Common myeloid progenitor, CD34-positive (primary cell): ENCODE data around the gene IMP4.

Experiments used
- CTCF ChIA-PET: fragments of 350-600 bp; sonication (Branson Sonifier 250); formaldehyde crosslinking; loops from one replicate; lab custom pipeline; 2021; ENCODE audit warnings: antibody characterized with exemption; lab: Charles Lee
- POLR2A ChIA-PET: fragments of 350-600 bp; sonication (Branson Sonifier 250); formaldehyde crosslinking; loops from one replicate; lab custom pipeline; 2021; ENCODE audit warnings: antibody characterized with exemption; lab: Charles Lee
- DNase-seq, 3 donors: peaks; one replicate each; pipeline versions ENCODE4 v3.0.0 to v3.0.0-alpha.2; 2013
- H3K27ac ChIP-seq, 2 experiments: 1 replicate in 1 of 2; 2 replicates in 1 of 2; pipeline ENCODE4 v1.7.0; 2013; ENCODE audit warnings: inconsistent platforms in 2 of 2, low read length in 2 of 2, mild to moderate bottlenecking in 2 of 2, low read depth in 1 of 2, moderate library complexity in 1 of 2; ENCODE audit not compliant: severe bottlenecking in 2 of 2, insufficient read depth in 1 of 2, poor library complexity in 1 of 2
- H3K27me3 ChIP-seq, 5 experiments: replicated peaks in 2 of 5; 1 replicate in 3 of 5; 2 replicates in 2 of 5; pipeline versions ENCODE4 v1.6.1 to v1.7.0; 2013; ENCODE audit warnings: low read length in 4 of 5, mild to moderate bottlenecking in 2 of 5, moderate library complexity in 2 of 5, inconsistent platforms in 1 of 5; ENCODE audit not compliant: insufficient read depth in 5 of 5, control insufficient read depth in 4 of 5
- H3K36me3 ChIP-seq, 4 experiments: 1 replicate in 2 of 4; 2 replicates in 2 of 4; pipeline versions ENCODE4 v1.6.1 to v1.7.0; 2013; ENCODE audit warnings: low read length in 3 of 4, control low read depth in 1 of 4, mild to moderate bottlenecking in 1 of 4; ENCODE audit not compliant: control insufficient read depth in 4 of 4, insufficient read depth in 4 of 4
- H3K4me1 ChIP-seq, 4 experiments: 1 replicate in 3 of 4; 2 replicates in 1 of 4; pipeline versions ENCODE4 v1.6.1 to v1.7.1; 2013; ENCODE audit warnings: low read length in 3 of 4, mild to moderate bottlenecking in 3 of 4, control low read depth in 1 of 4, inconsistent platforms in 1 of 4, moderate library complexity in 1 of 4; ENCODE audit not compliant: control insufficient read depth in 4 of 4, insufficient read depth in 4 of 4; ENCODE audit errors: control extremely low read depth in 1 of 4
- H3K4me3 ChIP-seq, 7 experiments: 1 replicate in 4 of 7; 2 replicates in 3 of 7; pipeline versions ENCODE4 v1.5.1 to v1.7.0; 2013; ENCODE audit warnings: mild to moderate bottlenecking in 7 of 7, low read length in 6 of 7, moderate library complexity in 6 of 7, inconsistent platforms in 2 of 7, low read depth in 2 of 7, control low read depth in 1 of 7; ENCODE audit not compliant: insufficient read depth in 4 of 7, control insufficient read depth in 1 of 7; ENCODE audit errors: extremely low read depth in 1 of 7
- H3K9me3 ChIP-seq, 5 experiments: 1 replicate in 4 of 5; 2 replicates in 1 of 5; pipeline versions ENCODE4 v1.6.1 to v1.7.1; 2013; ENCODE audit warnings: low read length in 4 of 5, mild to moderate bottlenecking in 2 of 5, inconsistent platforms in 1 of 5, low read depth in 1 of 5, moderate library complexity in 1 of 5; ENCODE audit not compliant: control insufficient read depth in 4 of 5, insufficient read depth in 2 of 5; ENCODE audit errors: control extremely low read depth in 1 of 5
- WGBS: methylation state at CpG from one replicate; pipeline ENCODE4 v1.1.5; 2013; ENCODE audit not compliant: insufficient coverage; 5-methylcytosine and 5-hydroxymethylcytosine counted together

Gene IMP4

DNA sequence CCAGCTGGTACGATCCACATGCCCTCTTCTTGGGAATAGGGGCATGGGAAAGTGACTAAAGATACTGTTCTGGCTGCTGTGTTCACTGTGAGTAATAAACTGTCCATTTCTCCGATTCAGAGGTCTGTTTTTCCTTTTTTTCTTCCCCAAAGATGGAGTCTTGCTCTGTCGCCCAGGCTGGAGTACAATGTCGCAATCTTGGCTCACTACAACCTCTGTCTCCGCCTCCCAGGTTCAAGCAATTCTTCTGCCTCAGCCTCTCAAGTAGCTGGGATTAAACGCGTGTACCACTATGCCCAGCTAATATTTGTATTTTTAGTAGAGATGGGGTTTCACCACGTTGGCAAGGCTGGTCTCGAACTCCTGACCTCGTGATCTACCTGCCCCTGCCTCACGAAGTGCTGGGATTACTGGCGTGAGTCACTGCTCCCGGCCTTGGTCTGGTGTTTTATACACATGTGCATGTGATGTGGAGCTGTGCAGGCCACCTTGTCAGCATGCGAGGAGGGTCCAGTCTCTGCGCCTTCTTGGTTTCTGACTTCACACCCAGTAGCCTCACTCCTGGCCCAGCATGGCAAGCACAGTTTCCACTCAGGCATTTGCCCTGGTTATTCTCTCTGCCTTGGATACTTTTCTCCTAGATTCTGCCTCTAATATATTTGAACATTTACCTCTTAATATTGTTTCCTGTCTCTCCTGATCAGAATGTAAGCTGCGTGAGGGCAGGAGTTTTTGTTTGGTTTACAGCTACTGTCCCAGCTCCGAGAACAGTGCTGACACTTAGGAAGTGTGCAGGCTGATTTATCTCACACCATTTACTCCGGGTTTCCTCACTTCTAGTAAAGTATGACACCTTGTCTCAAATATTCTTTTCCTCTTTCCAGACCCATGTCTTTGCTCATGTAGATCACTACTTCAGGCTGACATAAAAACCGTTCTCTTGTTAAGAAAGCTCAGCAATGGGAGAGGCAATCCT is 32.9 kb downstream of the IMP4 start:
- Histone ChIP-seq H3K4me1 (peaks cover 0 to 35% (median 28%) of the 10 kb centered on the region in 4 experiments), H3K4me3 (no peak overlapping the region), H3K36me3 (peaks cover 2 to 14% (median 8%) of the 10 kb centered on the region in 4 experiments), H3K27me3 (no peaks in the 10 kb centered on the region), H3K9me3 (no peaks in the 10 kb centered on the region), H3K27ac (no peak overlapping the region)
- CTCF ChIA-PET, result interaction anchor here (3.3 kb wide), 1 partner anchor 14 kb away, joined by 18 read pairs; no protein-coding TSS in a partner anchor
- no peak for DNase-seq
- POLR2A ChIA-PET, result no interaction called here
- 100% methylated on average over 17 of the region's 19 CpGs for WGBS

DNA sequence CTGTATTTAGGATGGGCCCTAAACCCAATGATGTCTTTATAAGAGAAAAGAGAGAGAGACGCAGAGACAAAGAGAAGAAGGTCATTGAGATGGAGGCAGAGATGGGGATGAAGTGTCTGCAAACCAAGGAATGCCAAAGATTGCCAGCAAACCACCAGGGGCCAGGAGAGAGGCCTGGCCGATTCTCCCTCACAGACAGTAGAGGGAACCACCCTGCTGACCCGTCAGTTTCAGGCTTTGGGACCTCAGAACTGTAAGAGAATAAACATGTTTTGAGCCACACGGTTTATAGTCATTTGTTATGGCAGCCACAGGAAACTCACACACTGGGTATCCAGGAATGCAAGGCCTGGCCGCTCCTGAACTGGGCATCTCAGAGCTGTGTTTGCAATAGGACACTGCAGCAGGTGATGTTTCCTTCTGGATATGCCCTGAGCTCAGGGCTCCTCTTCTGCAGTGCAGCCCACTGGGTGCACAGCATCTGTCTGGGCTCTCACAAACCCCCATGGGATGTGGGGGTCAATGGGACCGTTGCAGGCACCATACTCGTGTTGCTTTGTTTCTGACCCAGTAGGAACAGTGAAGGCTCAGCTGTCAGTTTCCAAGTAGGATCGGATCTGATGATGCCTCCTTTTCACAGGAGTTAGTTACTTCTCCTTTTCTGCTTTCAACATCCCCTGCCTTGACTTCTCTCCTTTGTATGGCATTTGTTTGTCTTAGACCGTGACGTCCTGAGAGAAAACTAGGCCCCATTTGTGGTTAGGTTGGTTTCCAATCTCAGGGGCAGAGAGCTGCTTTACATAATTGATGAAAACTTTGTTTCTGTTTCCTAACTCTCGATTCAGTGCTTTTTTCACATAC is 34.0 kb downstream of the IMP4 start:
- POLR2A ChIA-PET, result no interaction called here
- H3K9me3 ChIP-seq, result no peaks in the 10 kb centered on the region
- no peaks in the 10 kb centered on the region for H3K27me3 ChIP-seq
- no peak overlapping the region for H3K27ac ChIP-seq
- DNase-seq, result no peak
- WGBS, result 82% methylated on average over 8 of the region's 11 CpGs
- H3K36me3 ChIP-seq, result peaks cover 2 to 15% (median 9%) of the 10 kb centered on the region in 4 experiments
- H3K4me3 ChIP-seq, result no peak overlapping the region
- peaks cover 0 to 27% (median 18%) of the 10 kb centered on the region in 4 experiments for H3K4me1 ChIP-seq
- CTCF ChIA-PET, result interaction anchor here (1.4 kb wide), 2 partner anchors 14 to 23 kb away, joined by 4 read pairs; no protein-coding TSS in a partner anchor

DNA sequence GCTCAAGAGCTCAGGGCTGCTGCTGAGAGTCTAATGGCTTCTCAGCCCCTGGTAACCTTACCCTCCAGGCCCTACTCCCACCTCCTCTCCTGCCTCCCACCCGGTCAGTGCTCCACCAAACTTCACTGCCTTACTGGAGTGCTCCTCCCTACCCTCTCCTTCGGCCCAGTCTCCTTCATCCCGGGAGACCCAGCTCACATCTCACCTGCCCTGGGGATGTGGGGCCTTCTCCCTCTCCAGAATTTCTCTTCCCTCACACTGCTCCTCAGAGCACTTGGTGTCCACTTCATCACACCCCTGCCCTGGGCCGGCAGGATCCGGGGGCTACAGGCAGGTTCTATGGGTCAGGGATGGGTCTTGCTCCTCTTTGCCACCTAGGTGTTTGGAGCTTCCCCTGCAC is 34.8 kb downstream of the IMP4 start:
- CTCF ChIA-PET, result interaction anchor here (0.7 to 1.4 kb wide), 3 partner anchors 9 to 24 kb away, joined by 4 read pairs; no protein-coding TSS in a partner anchor
- 98% methylated on average over 5 of the region's 5 CpGs for WGBS
- H3K4me1 ChIP-seq, result peaks cover 0 to 20% (median 12%) of the 10 kb centered on the region in 4 experiments

DNA sequence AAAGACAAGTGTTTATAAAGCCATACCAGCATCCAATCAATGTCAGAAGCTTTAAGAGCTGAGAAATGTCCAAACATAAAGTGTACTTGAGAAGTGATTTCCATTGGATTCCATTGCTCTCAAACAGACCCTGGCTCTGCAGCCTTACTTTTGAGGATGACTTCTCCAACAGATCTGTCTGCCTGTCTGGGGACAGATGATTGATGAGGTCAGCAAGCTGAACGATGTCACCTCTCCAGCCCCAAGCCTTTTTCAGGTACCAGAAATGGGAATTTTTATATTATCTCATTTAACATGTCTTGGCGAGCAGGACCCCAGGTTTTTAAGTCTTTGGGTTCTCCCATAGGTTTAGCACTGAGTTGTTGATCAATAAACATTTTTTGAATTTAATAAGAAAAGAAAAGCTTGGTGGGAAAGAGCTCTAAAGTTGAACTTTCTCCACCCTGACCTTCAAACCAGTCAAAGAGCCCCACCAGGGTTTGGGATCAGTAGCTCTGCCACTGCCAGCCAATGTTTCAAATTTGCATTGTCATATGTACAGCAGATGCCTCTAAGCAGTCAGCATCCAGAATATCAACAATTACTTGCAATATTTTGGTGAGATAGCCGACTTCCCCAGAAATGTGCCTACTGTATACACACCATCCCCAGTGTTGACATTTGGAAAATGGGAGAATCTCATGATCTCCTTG is 35.7 kb downstream of the IMP4 start:
- Histone ChIP-seq H3K9me3 (no peaks in the 10 kb centered on the region), H3K4me1 (peaks cover 0 to 11% (median 4%) of the 10 kb centered on the region in 4 experiments), H3K27ac (no peak overlapping the region), H3K36me3 (peaks cover 2 to 17% (median 9%) of the 10 kb centered on the region in 4 experiments), H3K27me3 (no peaks in the 10 kb centered on the region), H3K4me3 (no peak overlapping the region)
- DNase-seq, result no peak
- POLR2A ChIA-PET, result no interaction called here
- WGBS, result 92% methylated on average over 2 of the region's 3 CpGs
- CTCF ChIA-PET, result interaction anchor here (1.5 to 1.6 kb wide), 2 partner anchors 11 to 26 kb away, joined by 3 to 4 read pairs; no protein-coding TSS in a partner anchor

More for the DNA sequence above, 34.8 kb downstream of the IMP4 start:
- Histone ChIP-seq H3K4me3 (no peak overlapping the region), H3K27me3 (no peaks in the 10 kb centered on the region), H3K27ac (no peak overlapping the region), H3K36me3 (peaks cover 2 to 17% (median 9%) of the 10 kb centered on the region in 4 experiments), H3K9me3 (no peaks in the 10 kb centered on the region)
- no peak for DNase-seq
- POLR2A ChIA-PET, result no interaction called here

DNA sequence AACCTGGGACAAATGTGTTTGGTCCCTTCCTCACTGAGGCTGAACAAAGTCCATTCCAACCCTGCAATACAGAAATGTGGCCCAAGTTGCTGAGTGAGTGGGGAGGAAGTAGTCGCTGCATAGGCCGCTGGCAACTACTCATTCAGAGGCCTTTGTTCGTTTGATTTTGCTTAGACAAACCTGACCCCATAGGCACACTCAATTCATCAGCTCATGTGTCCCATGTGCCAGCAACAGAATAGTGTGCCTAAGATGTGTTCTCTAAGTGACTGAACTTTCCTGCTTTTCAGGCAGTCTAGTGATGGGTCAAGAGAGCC is 36.2 kb downstream of the IMP4 start:
- DNase-seq, result no peak
- H3K27me3 ChIP-seq, result no peaks in the 10 kb centered on the region
- no peak overlapping the region for H3K4me3 ChIP-seq
- CTCF ChIA-PET, result interaction anchor here (0.7 to 1.6 kb wide), 3 partner anchors 11 to 36 kb away, joined by 3 to 4 read pairs (median 3); no protein-coding TSS in a partner anchor
- peaks cover 0 to 11% (median 3%) of the 10 kb centered on the region in 4 experiments for H3K4me1 ChIP-seq
- H3K36me3 ChIP-seq, result peaks cover 2 to 17% (median 9%) of the 10 kb centered on the region in 4 experiments
- POLR2A ChIA-PET, result no interaction called here
- 90% methylated on average over 3 of the region's 3 CpGs for WGBS
- H3K9me3 ChIP-seq, result no peaks in the 10 kb centered on the region
- no peak overlapping the region for H3K27ac ChIP-seq

DNA sequence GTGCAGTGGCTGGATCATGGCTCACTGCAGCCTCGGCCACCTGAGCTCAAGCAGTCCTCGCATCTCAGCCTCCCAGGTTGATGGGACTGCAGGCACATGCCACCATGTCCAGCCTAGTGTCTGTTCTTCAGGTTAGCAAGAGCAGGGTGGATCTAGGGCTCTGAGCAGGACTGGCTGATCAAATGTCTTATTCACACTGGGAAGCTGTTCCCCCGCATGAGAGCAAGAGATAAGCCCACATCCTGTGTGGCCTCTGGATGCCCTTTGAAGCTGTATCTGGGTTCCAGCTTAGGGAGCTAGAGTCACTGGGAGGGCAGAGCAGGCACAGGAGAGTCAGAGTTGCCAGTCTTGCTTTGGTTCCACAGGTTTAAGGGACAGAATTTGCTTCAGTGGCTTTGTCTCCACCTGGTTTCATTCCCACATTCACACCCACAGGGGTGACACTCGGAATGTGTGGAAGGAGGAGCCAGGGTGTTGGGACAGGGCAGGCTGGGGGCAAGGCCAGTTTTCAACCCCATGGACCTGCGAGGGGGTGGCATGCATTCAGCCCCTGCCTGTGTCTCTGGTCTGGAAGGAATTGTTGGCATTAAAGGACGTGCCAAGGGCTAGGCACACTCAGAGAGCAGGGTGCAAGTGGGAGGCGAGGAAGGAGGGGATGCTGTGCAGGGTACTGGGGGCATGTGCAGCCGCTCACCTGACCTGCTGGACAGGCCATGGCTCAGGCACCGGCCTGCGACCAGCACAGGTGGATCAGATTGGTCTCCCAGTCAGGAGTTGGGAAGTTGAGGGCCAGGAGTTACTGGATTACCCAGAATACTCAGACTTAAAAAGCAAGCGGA is 37.6 kb downstream of the IMP4 start:
- 90% methylated on average over 10 of the region's 11 CpGs for WGBS
- Histone ChIP-seq H3K4me3 (no peak overlapping the region), H3K4me1 (peaks cover 0 to 11% (median 3%) of the 10 kb centered on the region in 4 experiments), H3K27ac (no peak overlapping the region), H3K27me3 (no peaks in the 10 kb centered on the region), H3K9me3 (no peaks in the 10 kb centered on the region), H3K36me3 (peaks cover 2 to 13% (median 7%) of the 10 kb centered on the region in 4 experiments)
- ChIA-PET CTCF (interaction anchor here (1.5 kb wide), 1 partner anchor 28 kb away, joined by 3 read pairs; no protein-coding TSS in a partner anchor), POLR2A (no interaction called here)
- peak in 2 of 3 donors; percentile 27 to 53 for DNase-seq
